GM21723 (cell line): ENCODE data around the gene HTRA3.

Experiments
- ATAC-seq: cut with Tn5 transposase; IDR thresholded peaks from one replicate; pipeline ENCODE4 v1.9.1; 2021; ENCODE audit warnings: mild to moderate bottlenecking, moderate library complexity; ENCODE audit not compliant: unreplicated experiment

Gene HTRA3

GRCh38 chr4:8352368-8353157, 83.0 kb downstream of the HTRA3 start:
- no peak for ATAC-seq

GRCh38 chr4:8353158-8353669, 83.7 kb downstream of the HTRA3 start:
- ATAC-seq = no peak

- ATAC-seq = no peak
Measured at GRCh38 chr4:8353912-8354453, 84.4 kb downstream of the HTRA3 start.

- no peak for ATAC-seq
Measured at GRCh38 chr4:8355306-8355705, 85.8 kb downstream of the HTRA3 start.

GRCh38 chr4:8355864-8356565, 86.5 kb downstream of the HTRA3 start:
- ATAC-seq = no peak
